COR-L47 (cell line): ENCODE measurements around the gene TICAM2.

ENCODE experiments used
- DNase-seq: peaks from one replicate; lab custom pipeline; 2025; lab: John Stamatoyannopoulos, UW

TICAM2 gene

GRCh38 chr5:115531787-115532367 is 70.4 kb downstream of the TICAM2 start:
- no peak for DNase-seq

- no peak for DNase-seq
These were observed 70.9 kb downstream of the TICAM2 start for GRCh38 chr5:115531380-115531779.

DNA sequence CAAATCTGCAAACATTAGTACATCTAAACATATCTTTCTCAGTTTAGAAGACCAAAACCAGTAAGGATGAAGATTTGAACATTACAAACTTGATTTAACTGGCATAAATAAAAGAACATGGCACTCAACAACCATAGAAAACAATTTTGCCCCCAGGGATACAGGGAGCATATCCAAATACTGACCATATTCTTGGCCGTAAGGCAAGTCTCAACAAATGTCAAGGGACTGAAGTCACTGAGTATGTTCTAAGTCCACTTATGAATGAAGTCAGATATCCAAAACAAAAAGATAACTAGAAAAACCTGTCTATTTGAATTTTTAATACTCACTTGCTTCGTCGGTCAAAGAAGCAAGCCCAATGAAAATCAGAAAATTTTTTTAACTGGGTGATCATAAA is 71.9 kb downstream of the TICAM2 start:
- DNase-seq: no peak
